ENCODE measurements around the gene LRFN5.

GRCh38 chr14:41623736-41624135, 17.1 kb downstream of the LRFN5 start:
- TF ChIP-seq, protein P1, sequence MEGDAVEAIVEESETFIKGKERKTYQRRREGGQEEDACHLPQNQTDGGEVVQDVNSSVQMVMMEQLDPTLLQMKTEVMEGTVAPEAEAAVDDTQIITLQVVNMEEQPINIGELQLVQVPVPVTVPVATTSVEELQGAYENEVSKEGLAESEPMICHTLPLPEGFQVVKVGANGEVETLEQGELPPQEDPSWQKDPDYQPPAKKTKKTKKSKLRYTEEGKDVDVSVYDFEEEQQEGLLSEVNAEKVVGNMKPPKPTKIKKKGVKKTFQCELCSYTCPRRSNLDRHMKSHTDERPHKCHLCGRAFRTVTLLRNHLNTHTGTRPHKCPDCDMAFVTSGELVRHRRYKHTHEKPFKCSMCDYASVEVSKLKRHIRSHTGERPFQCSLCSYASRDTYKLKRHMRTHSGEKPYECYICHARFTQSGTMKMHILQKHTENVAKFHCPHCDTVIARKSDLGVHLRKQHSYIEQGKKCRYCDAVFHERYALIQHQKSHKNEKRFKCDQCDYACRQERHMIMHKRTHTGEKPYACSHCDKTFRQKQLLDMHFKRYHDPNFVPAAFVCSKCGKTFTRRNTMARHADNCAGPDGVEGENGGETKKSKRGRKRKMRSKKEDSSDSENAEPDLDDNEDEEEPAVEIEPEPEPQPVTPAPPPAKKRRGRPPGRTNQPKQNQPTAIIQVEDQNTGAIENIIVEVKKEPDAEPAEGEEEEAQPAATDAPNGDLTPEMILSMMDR (IDR thresholded peaks at IDR 0.05; ENCODE audit: poor library complexity): no peak
- TF ChIP-seq EZH2 (IDR thresholded peaks at IDR 0.05; ENCODE audit: borderline replicate concordance): no peak
- no peak for TF ChIP-seq EZH2phosphoT487 (IDR thresholded peaks at IDR 0.05; ENCODE audit: low read depth, severe bottlenecking, unreplicated experiment)

All from hepatocyte (in vitro differentiated cells).